K562 (cell line): Measurements from ENCODE around the gene ENTPD8. TPM values are rescaled to one million over a fixed set of nuclear protein-coding genes. Genes with fewer than 3 reads are reported as not detected.

ENCODE experiments used
- ARHGAP35 ChIP-seq: fragments of 450-650 bp; IDR thresholded peaks from 2 replicates; pipeline ENCODE4 v1.6.1; 2018; ENCODE audit not compliant: partially characterized antibody
- BMI1 ChIP-seq: fragments of 150-350 bp; IDR thresholded peaks from 2 replicates; pipeline ENCODE4 v1.6.1; 2014; ENCODE audit warnings: low read length
- BRD4 ChIP-seq: fragments of 200-600 bp; sonication (generic); IDR thresholded peaks from 2 replicates; pipeline ENCODE4 v1.6.1; 2017; ENCODE audit warnings: inconsistent platforms
- E2F1 ChIP-seq: sonication (generic); formaldehyde crosslinking; IDR thresholded peaks from 2 replicates; pipeline ENCODE4 v1.8.1; 2023; ENCODE audit warnings: mild to moderate bottlenecking, missing genetic modification reagents, moderate library complexity
- E2F8 ChIP-seq: fragments of 450-650 bp; IDR thresholded peaks from 2 replicates; pipeline ENCODE4 v1.7.1; 2018; ENCODE audit warnings: mild to moderate bottlenecking, low read depth; ENCODE audit not compliant: partially characterized antibody
- JUN ChIP-seq, 2 experiments: sonication (generic) in 1 of 2; formaldehyde crosslinking in 1 of 2; IDR thresholded peaks; 2 replicates each; pipeline versions ENCODE4 v1.6.1 to v1.8.0; 2012 to 2022; ENCODE audit warnings: borderline replicate concordance in 2 of 2, mild to moderate bottlenecking in 2 of 2, improper control_type of control experiment in 1 of 2, low read depth in 1 of 2, low read length in 1 of 2, missing genetic modification reagents in 1 of 2
- KDM1A ChIP-seq, 2 experiments: fragments of 450-650 bp; IDR thresholded peaks; 2 replicates each; pipeline ENCODE4 v1.6.1; 2016; ENCODE audit warnings: mild to moderate bottlenecking in 2 of 2
- LARP7 ChIP-seq: fragments of 450-650 bp; IDR thresholded peaks from 2 replicates; pipeline ENCODE4 v1.6.1; 2016
- NFRKB ChIP-seq: fragments of 450-650 bp; IDR thresholded peaks from 2 replicates; pipeline ENCODE4 v1.6.1; 2016; ENCODE audit warnings: low read depth
- NR2C1 ChIP-seq, 2 experiments: fragments of 450-650 bp; IDR thresholded peaks; 2 replicates each; pipeline ENCODE4 v1.6.1; 2017; ENCODE audit warnings: mild to moderate bottlenecking in 2 of 2, antibody characterized with exemption in 1 of 2, inconsistent platforms in 1 of 2, missing compliant biosample characterization in 1 of 2, missing genetic modification characterization in 1 of 2
- RAD51 ChIP-seq: fragments of 450-650 bp; IDR thresholded peaks from 2 replicates; pipeline ENCODE4 v1.7.1; 2016; ENCODE audit warnings: low read depth, mild to moderate bottlenecking, borderline replicate concordance
- RFX1 ChIP-seq: fragments of 450-650 bp; IDR thresholded peaks from 2 replicates; pipeline ENCODE4 v1.6.1; 2016; ENCODE audit warnings: mild to moderate bottlenecking, moderate library complexity
- SPI1 ChIP-seq: IDR thresholded peaks from 2 replicates; pipeline ENCODE4 v1.6.1; 2011; ENCODE audit warnings: low read depth, low read length, control low read depth, borderline replicate concordance
- STAG1 ChIP-seq: sonication (generic); formaldehyde crosslinking; IDR thresholded peaks from 2 replicates; pipeline ENCODE4 v1.5.0; 2020; ENCODE audit warnings: missing genetic modification reagents, borderline replicate concordance
- XRCC5 ChIP-seq: fragments of 200-400 bp; formaldehyde crosslinking; IDR thresholded peaks from 2 replicates; pipeline ENCODE4 v1.6.1; 2017; ENCODE audit warnings: low read depth, mild to moderate bottlenecking, low read length
- ZNF311 ChIP-seq: fragments of 250-450 bp; sonication (Bioruptor Pico); IDR thresholded peaks from 2 replicates; pipeline ENCODE4 v1.4.0; 2020; ENCODE audit warnings: mild to moderate bottlenecking, moderate library complexity
- ZNF354B ChIP-seq: fragments of 250-450 bp; sonication (Bioruptor Pico); IDR thresholded peaks from 2 replicates; pipeline ENCODE4 v1.4.0; 2020
- ZNF436 ChIP-seq: fragments of 250-450, 450-650 bp; sonication (Bioruptor Pico); formaldehyde crosslinking; IDR thresholded peaks from 2 replicates; pipeline ENCODE4 v1.7.0; 2020; ENCODE audit warnings: mild to moderate bottlenecking
- polyA plus RNA-seq, 8 experiments: library from polyadenylated mRNA; depleted of rRNA in 4 of 8; stranded (reverse) in 5 of 8; unstranded in 3 of 8; fragments of >200 nt; fragmentation: Nextera tagmentation in 2 of 8; fragmentation: Illumina TruSeq in 1 of 8; extraction: Ambion mirVana in 2 of 8; extraction: Trizol in 1 of 8; gene quantifications; 2 replicates each; pipeline versions ENCODE4 v1.2.1 to v1.2.3, GENCODE V29; 2011 to 2014; ENCODE audit warnings: inconsistent platforms in 1 of 8, missing spikeins in 1 of 8
- total RNA-seq, 7 experiments: library from RNA; depleted of rRNA in 6 of 7; stranded (reverse); fragments of >200 nt in 6 of 7; fragmentation: Illumina TruSeq in 2 of 7; extraction: Trizol in 2 of 7; gene quantifications; 2 replicates each; pipeline versions ENCODE4 v1.2.1 to v1.2.3, GENCODE V29; 2011 to 2021; ENCODE audit warnings: low replicate concordance in 1 of 7
- TF ChIP-seq, protein P1 (sequence below): fragments of 450-650 bp; IDR thresholded peaks from 2 replicates; pipeline ENCODE4 v1.6.1; 2016; ENCODE audit warnings: borderline replicate concordance
- TF ChIP-seq, protein P2 (sequence below): sonication (generic); formaldehyde crosslinking; IDR thresholded peaks from 2 replicates; pipeline ENCODE4 v1.8.0; 2023; ENCODE audit warnings: mild to moderate bottlenecking, missing genetic modification reagents

ENTPD8 gene
- total and polyA plus RNA-seq, 9 of the 15 experiments (the other 6 are each of a cell fraction or from before 2014, with no cell fraction given), result 0.06 to 0.27 (median 0.19) TPM; not detected in 5

GRCh38 chr9:137459152-137459600 is 18.0 kb upstream of the ENTPD8 start, which contains the start of gene NSMF (continued):
- TF ChIP-seq E2F1 (CRISPR knock-in tag) (peak; percentile 71; the same call in 1 of the 2 replicates), KDM1A (IDR thresholded peaks at IDR 0.05) (no peak), NR2C1 (IDR thresholded peaks at IDR 0.05) (no peak), NR2C1 (tag; IDR thresholded peaks at IDR 0.05) (no peak), XRCC5 (no peak), BRD4 (no peak), BMI1 (no peak), ZNF311 (CRISPR knock-in tag) (no peak), SPI1 (no peak), NFRKB (no peak), ARHGAP35 (no peak), STAG1 (CRISPR knock-in tag) (no peak), LARP7 (no peak), RAD51 (no peak), E2F8 (no peak), JUN (IDR thresholded peaks at IDR 0.05; ENCODE audit: borderline replicate concordance, low read depth, low read length) (no peak), JUN (CRISPR knock-in tag; IDR thresholded peaks at IDR 0.05; ENCODE audit: borderline replicate concordance) (no peak), RFX1 (no peak), ZNF436 (CRISPR knock-in tag) (no peak), ZNF354B (CRISPR knock-in tag) (no peak)
- TF ChIP-seq, protein P1, sequence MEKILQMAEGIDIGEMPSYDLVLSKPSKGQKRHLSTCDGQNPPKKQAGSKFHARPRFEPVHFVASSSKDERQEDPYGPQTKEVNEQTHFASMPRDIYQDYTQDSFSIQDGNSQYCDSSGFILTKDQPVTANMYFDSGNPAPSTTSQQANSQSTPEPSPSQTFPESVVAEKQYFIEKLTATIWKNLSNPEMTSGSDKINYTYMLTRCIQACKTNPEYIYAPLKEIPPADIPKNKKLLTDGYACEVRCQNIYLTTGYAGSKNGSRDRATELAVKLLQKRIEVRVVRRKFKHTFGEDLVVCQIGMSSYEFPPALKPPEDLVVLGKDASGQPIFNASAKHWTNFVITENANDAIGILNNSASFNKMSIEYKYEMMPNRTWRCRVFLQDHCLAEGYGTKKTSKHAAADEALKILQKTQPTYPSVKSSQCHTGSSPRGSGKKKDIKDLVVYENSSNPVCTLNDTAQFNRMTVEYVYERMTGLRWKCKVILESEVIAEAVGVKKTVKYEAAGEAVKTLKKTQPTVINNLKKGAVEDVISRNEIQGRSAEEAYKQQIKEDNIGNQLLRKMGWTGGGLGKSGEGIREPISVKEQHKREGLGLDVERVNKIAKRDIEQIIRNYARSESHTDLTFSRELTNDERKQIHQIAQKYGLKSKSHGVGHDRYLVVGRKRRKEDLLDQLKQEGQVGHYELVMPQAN, result no peak
- TF ChIP-seq, protein P2, sequence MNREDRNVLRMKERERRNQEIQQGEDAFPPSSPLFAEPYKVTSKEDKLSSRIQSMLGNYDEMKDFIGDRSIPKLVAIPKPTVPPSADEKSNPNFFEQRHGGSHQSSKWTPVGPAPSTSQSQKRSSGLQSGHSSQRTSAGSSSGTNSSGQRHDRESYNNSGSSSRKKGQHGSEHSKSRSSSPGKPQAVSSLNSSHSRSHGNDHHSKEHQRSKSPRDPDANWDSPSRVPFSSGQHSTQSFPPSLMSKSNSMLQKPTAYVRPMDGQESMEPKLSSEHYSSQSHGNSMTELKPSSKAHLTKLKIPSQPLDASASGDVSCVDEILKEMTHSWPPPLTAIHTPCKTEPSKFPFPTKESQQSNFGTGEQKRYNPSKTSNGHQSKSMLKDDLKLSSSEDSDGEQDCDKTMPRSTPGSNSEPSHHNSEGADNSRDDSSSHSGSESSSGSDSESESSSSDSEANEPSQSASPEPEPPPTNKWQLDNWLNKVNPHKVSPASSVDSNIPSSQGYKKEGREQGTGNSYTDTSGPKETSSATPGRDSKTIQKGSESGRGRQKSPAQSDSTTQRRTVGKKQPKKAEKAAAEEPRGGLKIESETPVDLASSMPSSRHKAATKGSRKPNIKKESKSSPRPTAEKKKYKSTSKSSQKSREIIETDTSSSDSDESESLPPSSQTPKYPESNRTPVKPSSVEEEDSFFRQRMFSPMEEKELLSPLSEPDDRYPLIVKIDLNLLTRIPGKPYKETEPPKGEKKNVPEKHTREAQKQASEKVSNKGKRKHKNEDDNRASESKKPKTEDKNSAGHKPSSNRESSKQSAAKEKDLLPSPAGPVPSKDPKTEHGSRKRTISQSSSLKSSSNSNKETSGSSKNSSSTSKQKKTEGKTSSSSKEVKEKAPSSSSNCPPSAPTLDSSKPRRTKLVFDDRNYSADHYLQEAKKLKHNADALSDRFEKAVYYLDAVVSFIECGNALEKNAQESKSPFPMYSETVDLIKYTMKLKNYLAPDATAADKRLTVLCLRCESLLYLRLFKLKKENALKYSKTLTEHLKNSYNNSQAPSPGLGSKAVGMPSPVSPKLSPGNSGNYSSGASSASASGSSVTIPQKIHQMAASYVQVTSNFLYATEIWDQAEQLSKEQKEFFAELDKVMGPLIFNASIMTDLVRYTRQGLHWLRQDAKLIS, result no peak
